HG03342 (cell line): ENCODE data around the gene UPK1A.
"Not testable (repeated sequence)": the region's sequence is repeated elsewhere in the genome, so short reads cannot be mapped to it uniquely, and the experiment has no call there.

Experiments used
- ATAC-seq: cut with Tn5 transposase; IDR thresholded peaks from one replicate; pipeline ENCODE4 v1.9.1; 2021; ENCODE audit warnings: mild to moderate bottlenecking, moderate library complexity; ENCODE audit not compliant: unreplicated experiment

The UPK1A gene

DNA sequence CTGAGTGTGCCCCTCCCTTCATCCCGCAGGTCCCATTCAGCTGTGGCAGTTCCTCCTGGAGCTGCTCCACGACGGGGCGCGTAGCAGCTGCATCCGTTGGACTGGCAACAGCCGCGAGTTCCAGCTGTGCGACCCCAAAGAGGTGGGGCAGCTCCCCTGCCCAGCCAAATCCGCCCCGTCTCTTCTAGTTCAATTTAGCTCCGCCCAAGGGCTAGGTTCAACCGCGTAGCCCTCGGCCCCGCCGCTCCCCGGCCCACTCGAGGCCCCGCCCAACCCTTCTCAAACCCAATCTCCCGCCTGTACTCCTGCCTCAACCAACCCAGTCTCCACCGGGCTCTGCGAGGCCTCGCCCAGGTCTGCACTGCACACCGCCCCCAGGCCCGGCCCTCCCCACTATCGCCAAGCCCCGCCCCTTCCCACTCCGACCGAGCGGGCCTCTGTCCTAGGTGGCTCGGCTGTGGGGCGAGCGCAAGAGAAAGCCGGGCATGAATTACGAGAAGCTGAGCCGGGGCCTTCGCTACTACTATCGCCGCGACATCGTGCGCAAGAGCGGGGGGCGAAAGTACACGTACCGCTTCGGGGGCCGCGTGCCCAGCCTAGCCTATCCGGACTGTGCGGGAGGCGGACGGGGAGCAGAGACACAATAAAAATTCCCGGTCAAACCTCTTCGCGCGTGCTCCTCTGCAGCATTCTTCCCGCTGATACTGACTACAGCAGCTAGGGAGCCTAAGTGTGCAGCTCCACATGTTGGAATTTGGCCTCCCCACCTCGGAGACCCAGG, 21.9 kb upstream of the UPK1A start:
- peak; percentile 68 for ATAC-seq

DNA sequence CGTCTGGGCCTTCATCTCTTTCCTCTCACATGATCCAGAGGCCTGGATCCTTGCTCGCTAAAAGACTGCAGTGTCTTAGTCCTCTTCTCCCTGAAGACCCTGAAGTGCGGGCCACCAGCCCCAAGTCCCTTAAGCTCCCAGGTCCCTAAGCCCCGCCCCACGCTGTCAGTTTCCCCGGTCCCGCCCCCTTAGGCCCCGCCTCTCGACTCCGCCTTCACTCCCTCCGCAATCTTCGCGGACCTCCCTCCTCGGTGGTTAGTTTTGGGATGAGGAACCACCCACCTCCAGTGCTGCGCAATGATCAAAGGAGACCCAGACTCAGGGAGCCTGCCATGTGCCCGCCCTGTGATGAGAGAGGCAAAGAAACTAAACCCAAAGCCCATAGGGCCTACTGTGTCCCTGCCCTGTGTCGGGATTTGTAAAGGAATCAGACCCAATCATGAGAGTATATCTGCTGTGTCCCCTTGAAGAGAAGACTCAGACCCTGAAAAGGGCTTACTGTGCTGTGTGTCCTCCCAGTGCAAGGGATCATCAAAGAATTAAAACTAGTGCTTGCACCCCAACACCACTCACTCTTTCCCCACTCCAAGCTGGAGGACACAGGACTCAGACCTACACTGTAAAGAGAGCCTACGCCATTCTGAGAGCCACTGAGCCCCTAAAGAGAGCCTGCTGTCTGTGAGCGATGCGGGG, 21.2 kb upstream of the UPK1A start:
- ATAC-seq: no peak

DNA sequence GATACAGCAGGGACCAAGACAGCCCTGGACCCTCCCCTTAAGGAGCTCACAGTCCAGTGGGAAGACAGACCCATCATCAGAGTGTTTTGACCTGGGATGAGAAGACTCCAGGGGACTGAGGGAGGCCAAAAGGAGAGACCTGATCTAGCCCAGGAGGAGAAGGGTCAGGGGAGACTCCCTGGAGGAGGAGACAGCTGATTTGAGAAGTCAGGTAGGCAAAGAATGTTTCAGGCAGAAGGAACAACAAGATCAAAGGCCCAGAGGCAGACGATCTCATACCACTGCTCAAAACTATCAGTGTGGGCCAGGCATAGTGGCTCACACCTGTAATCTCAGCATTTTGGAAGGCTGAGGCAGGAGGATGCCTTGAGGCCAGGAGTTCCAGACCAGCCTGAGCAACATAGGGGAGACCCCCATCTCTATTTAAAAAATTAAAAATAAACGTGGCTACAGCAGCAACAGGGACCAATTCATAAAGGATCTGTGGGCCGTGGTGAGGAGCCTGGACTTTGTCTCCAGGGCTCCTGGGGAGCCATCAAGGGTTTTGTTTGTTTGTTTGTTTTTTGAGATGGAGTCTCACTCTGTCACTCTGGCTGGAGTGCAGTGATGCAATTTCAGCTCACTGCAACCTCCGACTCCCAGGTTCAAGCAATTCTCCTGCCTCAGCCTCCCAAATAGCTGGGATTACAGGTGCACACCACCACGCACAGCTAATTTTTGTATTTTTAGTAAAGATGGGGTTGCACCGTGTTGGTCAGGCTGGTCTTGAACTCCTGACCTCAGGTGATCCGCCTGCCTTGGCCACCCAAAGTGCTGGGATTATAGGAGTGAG, 20.4 kb upstream of the UPK1A start:
- ATAC-seq: no peak

DNA sequence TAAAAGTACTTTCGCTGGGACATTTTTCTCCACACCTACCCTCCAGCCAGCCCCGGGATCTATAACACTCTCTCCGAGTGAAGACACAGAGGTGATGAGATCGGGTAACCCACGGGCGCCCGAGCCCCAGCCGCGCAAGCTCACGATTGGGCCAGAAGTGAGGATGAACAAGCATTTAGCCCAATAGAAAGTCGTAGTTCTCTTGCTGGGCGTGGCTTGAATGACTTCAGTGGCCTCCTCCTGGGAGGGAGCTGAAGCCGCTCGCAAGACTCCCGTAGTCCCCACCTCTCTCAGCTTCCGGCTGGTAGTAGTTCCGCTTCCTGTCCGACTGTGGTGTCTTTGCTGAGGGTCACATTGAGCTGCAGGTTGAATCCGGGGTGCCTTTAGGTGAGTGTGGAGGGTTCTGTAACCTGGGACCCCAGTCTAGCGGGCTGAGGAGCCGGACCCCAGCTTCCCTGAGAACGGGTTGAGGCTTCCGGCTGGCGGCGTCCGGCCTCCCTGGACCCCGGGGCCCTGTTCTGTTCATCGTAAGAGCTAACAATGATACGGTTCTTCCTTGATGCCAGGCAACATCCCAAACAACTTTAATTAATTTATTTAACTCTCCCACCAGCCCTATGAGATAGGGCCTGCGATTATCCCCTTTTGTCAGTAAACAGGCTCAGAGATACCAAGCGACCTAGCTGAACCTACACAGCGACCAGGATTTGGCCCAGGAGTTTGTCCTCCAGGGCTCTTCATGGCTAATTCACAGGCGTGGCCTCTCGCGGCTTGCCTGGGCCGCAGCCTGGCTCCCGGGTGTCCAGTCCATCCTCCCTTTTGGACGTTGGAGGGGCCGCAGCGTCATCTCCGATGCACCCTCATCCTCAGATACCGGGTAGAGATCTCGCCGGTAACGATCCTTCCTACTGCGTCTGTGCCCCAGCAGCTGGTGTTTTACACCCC, 18.0 kb upstream of the UPK1A start, which contains the start of gene COX6B1:
TSS of gene COX6B1 (plus strand) at position 307 of the 945 bp plus-strand sequence. CDS start 2,921 bp downstream, outside the sequence.
- peak; percentile 56 for ATAC-seq

DNA sequence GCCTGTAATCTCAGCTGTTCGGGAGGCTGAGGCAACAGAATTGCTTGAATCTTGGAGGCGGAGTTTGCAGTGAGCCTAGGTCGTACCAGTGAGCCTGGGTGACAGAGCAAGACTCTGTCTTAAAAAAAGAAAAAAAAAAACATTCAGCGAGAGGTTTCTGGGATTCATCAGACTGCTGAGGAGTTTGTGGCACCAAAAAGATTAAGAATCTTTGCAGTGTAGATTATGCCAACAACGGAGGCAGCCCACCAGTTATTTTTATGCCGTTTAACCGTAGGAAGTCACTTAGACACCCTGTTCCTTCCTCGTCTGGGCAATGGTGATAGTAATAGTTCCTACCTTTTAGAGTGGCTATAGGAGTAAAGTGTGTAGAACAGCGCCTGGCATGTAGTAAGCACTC, 15.7 kb upstream of the UPK1A start:
- ATAC-seq: no peak

DNA sequence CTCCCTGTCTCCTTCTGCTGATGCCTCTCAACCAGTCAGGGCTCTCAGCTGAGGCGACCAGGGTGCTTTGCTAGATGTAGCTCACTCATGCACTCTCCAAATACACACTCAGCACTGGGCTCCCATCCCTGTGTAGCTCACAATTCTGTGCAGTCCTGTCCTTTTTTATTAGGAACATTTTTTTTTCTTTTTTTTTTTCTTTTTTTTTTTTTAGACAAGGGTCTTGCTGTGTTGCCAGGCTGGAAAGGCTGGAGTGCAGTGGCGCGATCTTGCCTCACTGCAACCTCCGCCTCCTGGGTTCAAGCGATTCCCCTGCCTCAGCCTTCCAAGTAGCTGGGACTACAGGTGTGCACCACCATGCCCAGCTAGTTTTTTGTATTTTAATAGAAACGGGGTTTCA, 11.5 kb upstream of the UPK1A start:
- ATAC-seq: not testable (repeated sequence)

DNA sequence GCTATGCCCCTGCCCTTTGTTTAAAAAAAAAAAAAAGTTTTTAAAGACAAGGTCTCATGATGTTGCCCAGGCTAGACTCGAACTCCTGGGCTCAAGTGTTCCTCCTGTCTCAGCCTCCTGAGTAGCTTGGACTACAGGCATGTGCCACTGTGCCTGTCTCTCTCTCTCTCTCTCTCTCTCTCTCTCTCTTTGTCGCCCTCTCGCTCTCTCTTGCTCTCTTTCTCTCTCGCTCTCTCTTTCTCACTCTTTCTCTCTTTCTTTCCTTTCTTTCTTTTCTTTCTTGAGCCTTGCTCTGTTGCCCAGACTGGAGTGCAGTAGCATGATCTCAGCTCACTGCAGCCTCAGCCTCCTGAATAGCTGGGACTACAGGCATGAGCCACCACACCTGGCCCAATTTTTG, 10.7 kb upstream of the UPK1A start:
- no peak for ATAC-seq

DNA sequence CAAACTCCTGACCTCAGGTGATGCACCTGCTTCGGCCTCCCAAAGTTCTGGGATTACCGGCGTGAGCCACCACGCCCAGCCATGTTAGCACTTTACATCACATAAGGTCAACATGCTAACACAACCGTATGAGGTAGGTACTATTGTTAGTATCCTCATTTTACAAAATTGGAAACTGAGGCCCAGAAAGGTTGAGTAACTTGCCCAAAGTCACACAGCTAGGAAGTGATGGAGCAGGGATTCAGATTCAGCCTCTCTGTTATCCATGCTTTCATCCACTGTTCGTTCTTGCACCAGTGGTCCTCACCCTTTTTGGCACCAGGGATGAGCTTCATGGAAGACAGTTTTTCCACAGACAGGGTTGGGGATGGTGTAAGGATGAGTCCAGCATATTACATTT, 9.6 kb upstream of the UPK1A start:
- no peak for ATAC-seq

DNA sequence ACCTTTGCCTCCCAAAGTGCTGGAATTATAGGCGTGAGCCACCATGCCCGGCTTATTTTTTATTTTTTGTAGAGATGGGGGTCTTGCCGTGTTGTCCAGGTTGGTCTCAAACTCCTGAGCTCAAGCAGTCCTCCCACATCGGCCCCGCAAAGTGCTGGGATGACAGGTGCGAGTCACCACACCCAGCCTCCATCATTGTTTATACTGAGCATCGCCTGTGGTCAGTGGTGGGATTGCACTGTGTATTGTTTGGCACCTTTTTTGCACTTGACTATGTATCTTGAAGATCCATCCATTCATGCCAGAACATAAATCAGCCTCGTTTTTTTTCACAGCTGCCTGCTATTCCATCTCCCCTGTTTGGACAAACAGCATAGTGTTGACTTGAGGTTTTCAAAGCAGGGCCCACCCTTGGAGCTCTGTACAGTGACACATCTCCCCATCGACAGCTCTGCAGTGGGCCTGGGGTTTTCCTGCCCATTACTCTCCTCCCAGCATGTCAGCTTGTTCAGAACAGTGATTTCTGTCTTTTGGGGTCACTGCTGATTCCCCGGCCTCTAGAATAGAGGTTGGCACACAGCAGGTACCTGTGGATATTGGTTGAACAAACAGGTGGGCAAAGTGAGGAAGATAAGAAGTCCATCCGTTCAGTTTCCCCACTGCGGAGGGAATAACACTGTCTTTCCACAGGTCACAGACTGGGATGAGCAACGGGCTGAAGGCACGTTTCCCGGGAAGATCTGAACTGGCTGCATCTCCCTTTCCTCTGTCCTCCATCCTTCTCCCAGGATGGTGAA, 8.2 kb upstream of the UPK1A start:
- ATAC-seq: no peak

DNA sequence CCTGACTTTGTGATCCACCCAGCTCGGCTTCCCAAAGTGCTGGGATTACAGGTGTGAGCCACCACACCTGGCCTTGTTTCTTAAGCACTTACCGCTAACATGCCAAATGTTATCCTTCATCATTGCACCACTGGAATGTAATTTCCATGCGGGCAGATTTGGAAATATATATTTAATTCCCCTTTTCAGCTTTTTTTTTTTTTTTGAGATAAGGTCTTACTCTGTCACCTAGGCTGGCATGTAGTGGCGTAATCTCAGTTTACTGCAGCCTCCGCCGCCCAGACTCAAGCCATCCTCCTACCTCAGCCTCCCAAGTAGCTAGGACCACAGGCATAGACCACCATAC, 4.3 kb upstream of the UPK1A start:
- no peak for ATAC-seq

DNA sequence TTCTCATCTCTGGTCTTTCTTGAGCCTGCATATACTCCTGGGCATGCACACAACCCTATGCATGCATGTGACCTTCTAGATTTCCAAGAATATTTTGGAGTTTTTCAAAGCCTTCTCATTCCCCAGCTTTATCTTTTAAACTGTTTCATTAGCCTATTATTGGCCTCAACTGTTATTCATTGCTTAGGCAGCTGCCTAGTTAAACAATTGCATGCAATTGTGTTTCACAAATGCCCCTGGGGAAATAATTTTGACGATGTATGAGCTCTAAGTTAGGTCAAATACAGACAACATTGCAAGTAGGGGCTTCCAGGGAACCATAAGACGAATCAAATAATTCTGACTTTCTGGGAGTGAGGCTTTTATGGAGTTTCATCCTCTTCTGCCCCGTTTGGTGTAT, 2.3 kb upstream of the UPK1A start:
- no peak for ATAC-seq

DNA sequence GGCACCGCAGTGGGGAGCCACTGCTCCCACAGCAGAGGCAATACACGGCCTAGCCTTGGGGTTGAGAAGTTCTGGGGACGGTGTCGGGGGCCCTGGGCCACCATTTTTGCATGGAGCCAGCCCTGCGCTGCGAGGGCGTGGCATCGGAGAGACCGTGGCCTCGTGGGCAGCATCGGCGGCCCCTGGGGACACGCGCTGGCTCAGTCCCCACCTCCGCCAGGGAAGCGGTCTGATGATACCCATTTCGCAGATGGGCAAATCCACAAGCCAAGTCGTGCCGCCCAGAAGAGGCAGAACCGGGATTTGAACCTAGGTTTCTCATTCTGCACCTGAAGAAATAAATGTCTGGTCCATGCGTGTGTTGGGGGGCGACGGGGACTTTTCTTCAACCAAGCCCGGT, 1.2 kb upstream of the UPK1A start:
- ATAC-seq: no peak

DNA sequence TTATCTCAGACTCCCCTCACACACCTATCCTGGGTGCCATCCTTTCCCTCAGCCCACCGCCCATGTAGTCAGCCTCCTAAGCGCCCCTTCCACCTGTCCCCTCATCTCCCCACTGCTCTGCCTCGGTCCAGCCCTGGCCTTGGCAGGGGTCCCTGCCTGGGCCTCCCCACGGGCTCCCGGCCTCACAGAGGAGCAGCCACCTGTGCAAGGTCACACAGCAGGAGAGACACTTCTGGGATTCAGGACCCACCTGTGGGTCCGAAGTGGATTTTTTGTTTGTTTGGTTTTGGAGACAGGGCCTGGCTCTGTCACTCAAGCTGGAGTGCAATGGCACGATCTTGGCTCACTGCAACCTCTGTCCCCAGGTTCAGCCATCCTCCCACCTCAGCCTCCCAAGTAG, 713 bp upstream of the UPK1A start:
- no peak for ATAC-seq

DNA sequence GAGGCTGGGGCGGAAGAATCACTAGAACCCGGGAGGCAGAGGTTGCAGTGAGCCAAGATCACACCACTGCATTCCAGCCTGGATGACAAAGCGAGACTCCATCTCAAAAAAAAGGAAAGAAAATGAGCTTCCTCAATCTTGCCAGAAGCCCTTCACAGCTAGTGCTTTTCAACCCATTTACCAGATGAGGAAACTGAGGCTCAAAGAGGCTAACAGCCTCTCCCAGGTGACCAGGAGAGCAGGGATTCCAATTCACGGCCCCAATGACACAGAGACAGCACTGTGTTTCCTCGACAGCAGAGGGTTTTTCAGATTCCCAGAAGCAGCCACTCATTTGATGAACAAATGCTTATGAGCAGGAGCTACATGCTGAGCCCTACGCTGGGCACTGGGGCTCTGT, 3.2 kb downstream of the UPK1A start:
- no peak for ATAC-seq

DNA sequence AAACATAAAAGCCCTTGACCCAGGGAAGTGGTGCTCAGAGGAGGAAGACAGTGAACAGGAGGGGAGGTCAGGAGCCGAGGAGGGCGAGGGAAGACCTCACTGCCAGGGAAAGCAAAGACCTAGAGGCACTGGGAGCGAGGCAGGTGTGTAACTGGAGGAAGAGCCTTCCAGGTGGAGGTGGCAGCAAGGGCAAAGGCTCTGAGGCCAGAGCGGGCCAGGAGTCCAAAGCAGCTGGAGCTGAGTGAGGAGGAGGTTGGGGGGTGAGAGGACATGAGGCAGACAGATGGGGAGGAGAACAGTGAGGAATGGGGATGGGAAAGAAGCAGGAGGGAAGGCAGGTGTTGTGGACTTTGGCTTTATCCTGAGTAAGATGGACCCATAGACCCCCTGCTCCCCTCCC, 3.7 kb downstream of the UPK1A start:
- no peak for ATAC-seq

DNA sequence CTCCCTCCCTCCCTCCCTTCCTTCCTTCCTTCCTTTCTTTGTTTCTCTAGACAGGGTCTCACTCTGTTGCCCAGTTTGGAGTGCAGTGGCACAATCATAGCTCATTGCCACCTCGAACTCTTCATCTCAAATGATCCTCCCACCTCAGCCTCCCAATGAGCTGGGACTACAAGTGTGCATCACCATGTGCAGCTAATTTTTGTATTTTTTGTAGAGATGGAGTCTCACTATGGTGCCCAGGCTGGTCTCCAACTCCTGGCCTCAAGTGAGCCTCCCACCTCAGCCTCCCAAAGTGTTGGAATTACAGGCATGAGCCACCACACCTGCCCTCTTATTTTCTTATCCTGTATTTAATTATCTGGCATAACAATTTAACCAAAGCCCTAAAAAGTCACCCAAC, 4.4 kb downstream of the UPK1A start:
- ATAC-seq: no peak

DNA sequence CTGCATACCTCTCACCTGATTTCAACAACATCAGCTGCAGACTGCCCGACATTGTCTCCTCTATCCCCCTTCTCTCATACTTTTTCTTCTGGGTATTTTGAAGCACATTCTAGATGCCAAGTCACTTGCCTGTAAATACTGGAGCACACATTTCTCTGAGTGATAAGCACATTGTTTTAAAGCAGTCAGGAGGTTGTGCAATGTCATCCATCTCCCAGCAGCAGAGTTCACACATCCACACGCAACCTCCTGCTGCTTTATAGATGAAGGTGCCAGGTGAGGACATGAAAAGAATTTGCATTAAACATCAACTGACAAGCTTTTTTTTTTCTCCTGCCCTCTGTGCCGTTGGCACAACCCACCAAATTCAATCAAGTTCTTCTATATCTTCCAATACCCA, 5.5 kb downstream of the UPK1A start:
- ATAC-seq: no peak

DNA sequence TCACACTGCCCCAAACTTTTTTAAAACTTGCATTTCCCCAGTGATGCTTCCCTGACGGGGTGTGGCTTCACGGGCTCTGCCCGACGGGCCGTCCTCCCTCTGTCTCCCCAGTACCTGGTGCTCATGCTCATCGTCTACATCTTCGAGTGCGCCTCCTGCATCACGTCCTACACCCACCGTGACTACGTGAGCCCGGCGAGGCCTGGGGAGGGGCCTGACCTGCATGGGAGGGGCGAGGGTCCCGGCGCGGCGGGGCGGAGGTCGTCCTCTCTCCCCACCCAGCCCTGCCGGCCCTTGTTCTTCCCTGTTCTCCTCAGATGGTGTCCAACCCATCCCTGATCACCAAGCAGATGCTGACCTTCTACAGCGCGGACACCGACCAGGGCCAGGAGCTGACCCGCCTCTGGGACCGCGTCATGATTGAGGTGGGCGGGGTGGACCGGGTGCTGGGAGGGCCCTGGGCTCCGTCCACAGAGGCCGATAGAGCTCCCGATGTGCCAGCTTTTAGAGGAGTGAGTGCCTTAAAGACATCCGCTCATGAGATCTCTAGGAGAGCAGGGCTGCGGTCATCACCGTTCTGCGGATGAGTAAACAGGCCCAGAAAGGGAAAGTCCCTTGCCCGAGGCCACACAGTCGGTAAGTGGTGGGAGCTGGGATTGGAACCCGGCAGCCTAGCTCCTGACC, 6.9 kb downstream of the UPK1A start:
- no peak for ATAC-seq

DNA sequence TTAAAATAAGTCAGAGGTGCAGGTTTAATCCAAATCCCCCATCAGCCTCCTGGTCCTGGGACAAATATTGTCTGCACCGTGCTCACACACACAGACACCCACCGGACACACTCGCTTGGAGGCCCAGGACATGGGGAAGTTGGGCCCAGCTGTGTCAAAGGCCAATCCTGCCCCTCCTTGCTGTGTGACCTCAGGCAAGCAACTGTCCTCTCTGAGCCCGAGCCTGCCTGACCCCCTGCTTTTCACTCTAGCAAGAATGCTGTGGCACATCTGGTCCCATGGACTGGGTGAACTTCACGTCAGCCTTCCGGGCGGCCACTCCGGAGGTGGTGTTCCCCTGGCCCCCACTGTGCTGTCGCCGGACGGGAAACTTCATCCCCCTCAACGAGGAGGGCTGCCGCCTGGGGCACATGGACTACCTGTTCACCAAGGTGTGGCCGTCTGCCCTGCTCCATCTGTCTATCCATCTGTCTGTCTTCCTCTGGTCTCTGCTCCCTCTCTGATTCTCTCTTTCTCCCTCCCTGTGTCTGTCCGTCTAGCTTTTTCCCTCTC, 9.3 kb downstream of the UPK1A start:
- ATAC-seq: no peak
